K562 (cell line): Measurements from ENCODE around the gene CST9L. TPM values are rescaled to one million over a fixed set of nuclear protein-coding genes. Genes with fewer than 3 reads are reported as not detected.

ENCODE experiments used
- ATAC-seq: fragments of 200-7000 bp; cut with Tn5 transposase; 3 replicates; pipeline ENCODE4 v1.9.1; 2020; ENCODE audit warnings: moderate library complexity
- BruUV-seq: library from RNA; stranded (reverse); fragments of 400-500 nt; replicated peaks from 2 replicates; lab custom pipeline; 2021; lab: Mats Ljungman, UMichigan
- CTCF ChIA-PET: fragments of 300-600 bp; formaldehyde crosslinking; extraction: SDS; loops from one replicate; lab custom pipeline; 2021; ENCODE audit warnings: low intra/inter-chr PET ratio; lab: Yijun Ruan, JAX
- POLR2A ChIA-PET: fragments of 300-600, 350-650 bp; sonication (Branson Sonifier 250); formaldehyde crosslinking; extraction: SDS; loops from one replicate; lab custom pipeline; 2021; ENCODE audit warnings: antibody characterized with exemption, inconsistent platforms; lab: Yijun Ruan, JAX
- DNase-seq, 4 experiments: peaks; one replicate each; pipeline versions ENCODE4 v3.0.0 to v3.0.0-alpha.2; 2011 to 2018; ENCODE audit warnings: low spot score in 3 of 4, mixed read lengths in 3 of 4; ENCODE audit errors: extremely low read depth in 1 of 4
- FAIRE-seq: peaks from 2 replicates; lab custom pipeline; 2011; peaks lifted over from hg19 to GRCh38; lab: Jason Lieb, UNC
- H2AFZ ChIP-seq: 2 replicates; pipeline ENCODE4 v1.6.0; 2011; ENCODE audit warnings: low read depth, low read length, control low read depth, inconsistent platforms
- H3K27ac ChIP-seq: fragments of 200-600 bp; 3 replicates; pipeline ENCODE4 v1.8.0; 2011; ENCODE audit warnings: low read depth, mild to moderate bottlenecking, control low read depth, inconsistent platforms, low read length, moderate library complexity, mixed read lengths; ENCODE audit errors: extremely low read depth
- H3K27me3 ChIP-seq, 2 experiments: fragments of 300-600 bp in 1 of 2; 2 replicates in 1 of 2; 3 replicates in 1 of 2; pipeline versions ENCODE4 v1.6.0 to v1.8.0; 2011; ENCODE audit warnings: inconsistent platforms in 2 of 2, low read length in 2 of 2, mild to moderate bottlenecking in 1 of 2, mixed read lengths in 1 of 2, moderate library complexity in 1 of 2; ENCODE audit not compliant: control insufficient read depth in 2 of 2, insufficient read depth in 2 of 2
- H3K36me3 ChIP-seq: fragments of 300-600 bp; 3 replicates; pipeline ENCODE4 v1.8.0; 2011; ENCODE audit warnings: mild to moderate bottlenecking, low read length, inconsistent platforms; ENCODE audit not compliant: control insufficient read depth, insufficient read depth
- H3K4me1 ChIP-seq, 2 experiments: fragments of 200-600 bp in 1 of 2; replicated peaks in 1 of 2; 2 replicates in 1 of 2; 3 replicates in 1 of 2; pipeline versions ENCODE4 v1.5.1 to v1.8.0; 2011; ENCODE audit warnings: inconsistent platforms in 2 of 2, low read length in 2 of 2, mild to moderate bottlenecking in 1 of 2, mixed read lengths in 1 of 2, moderate library complexity in 1 of 2; ENCODE audit not compliant: control insufficient read depth in 2 of 2, insufficient read depth in 2 of 2
- H3K4me2 ChIP-seq: 2 replicates; pipeline ENCODE4 v1.6.1; 2011; ENCODE audit warnings: low read length, control low read depth, inconsistent platforms, mixed read lengths; ENCODE audit not compliant: insufficient read depth
- H3K4me3 ChIP-seq: fragments of 200-600 bp; sonication (generic), shearing (Covaris generic); 2 replicates; pipeline ENCODE4 v1.5.1; 2016; ENCODE audit warnings: control low read depth, inconsistent platforms
- H3K79me2 ChIP-seq: fragments of 200-600 bp; 3 replicates; pipeline ENCODE4 v1.8.0; 2011; ENCODE audit warnings: low read length, inconsistent platforms; ENCODE audit not compliant: control insufficient read depth, insufficient read depth
- H3K9ac ChIP-seq, 2 experiments: 2 replicates each; pipeline versions ENCODE4 v1.6.0 to v1.6.1; 2011; ENCODE audit warnings: low read depth in 2 of 2, low read length in 2 of 2, control low read depth in 1 of 2, inconsistent platforms in 1 of 2, mild to moderate bottlenecking in 1 of 2, mixed read lengths in 1 of 2; ENCODE audit not compliant: insufficient read depth in 1 of 2
- H3K9me1 ChIP-seq: one replicate; pipeline ENCODE4 v1.6.0; 2011; ENCODE audit warnings: inconsistent platforms, mild to moderate bottlenecking, low read length, moderate library complexity; ENCODE audit not compliant: control insufficient read depth, insufficient read depth
- H3K9me3 ChIP-seq: replicated peaks from 2 replicates; pipeline ENCODE4 v1.5.1; 2011; ENCODE audit warnings: low read depth, low read length, inconsistent platforms; ENCODE audit not compliant: control insufficient read depth, insufficient read depth
- H4K20me1 ChIP-seq: replicated peaks from 2 replicates; pipeline ENCODE4 v1.6.1; 2011; ENCODE audit warnings: low read length, inconsistent platforms, mixed read lengths; ENCODE audit not compliant: control insufficient read depth, insufficient read depth
- C11orf30 ChIP-seq: fragments of 450-650 bp; IDR thresholded peaks from 2 replicates; pipeline ENCODE4 v1.6.1; 2016; ENCODE audit warnings: low read depth, mild to moderate bottlenecking
- CBX2 ChIP-seq: fragments of 200-600 bp; sonication (generic); IDR thresholded peaks from one replicate; pipeline ENCODE4 v1.6.1; 2012; ENCODE audit warnings: mild to moderate bottlenecking, low read length, inconsistent platforms; ENCODE audit not compliant: insufficient read depth, poor library complexity, severe bottlenecking
- CHD7 ChIP-seq: fragments of 200-600 bp; sonication (generic); IDR thresholded peaks from one replicate; pipeline ENCODE4 v1.6.1; 2012; ENCODE audit warnings: mild to moderate bottlenecking, low read depth, low read length, inconsistent platforms
- HDAC3 ChIP-seq: fragments of 450-650 bp; IDR thresholded peaks from 2 replicates; pipeline ENCODE4 v1.6.1; 2018; ENCODE audit warnings: borderline replicate concordance, mild to moderate bottlenecking, moderate library complexity; ENCODE audit not compliant: partially characterized antibody
- KHSRP ChIP-seq: fragments of 450-650 bp; IDR thresholded peaks from 2 replicates; pipeline ENCODE4 v1.6.1; 2017
- POLR2AphosphoS2 ChIP-seq: IDR thresholded peaks from 2 replicates; pipeline ENCODE4 v1.6.1; 2012; ENCODE audit warnings: low read length, improper control_type of control experiment
- POLR2H ChIP-seq: IDR thresholded peaks from 2 replicates; pipeline ENCODE4 v1.6.1; 2016; ENCODE audit warnings: missing genetic modification characterization, low read depth, mild to moderate bottlenecking, control low read depth, missing compliant biosample characterization, moderate library complexity
- ZNF311 ChIP-seq: fragments of 250-450 bp; sonication (Bioruptor Pico); IDR thresholded peaks from 2 replicates; pipeline ENCODE4 v1.4.0; 2020; ENCODE audit warnings: mild to moderate bottlenecking, moderate library complexity
- ZNF76 ChIP-seq: fragments of 250-450 bp; sonication (Bioruptor Pico); IDR thresholded peaks from 2 replicates; pipeline ENCODE4 v1.4.0; 2020; ENCODE audit warnings: mild to moderate bottlenecking, moderate library complexity, borderline replicate concordance
- ZZZ3 ChIP-seq: fragments of 450-650 bp; IDR thresholded peaks from 2 replicates; pipeline ENCODE4 v1.6.1; 2016; ENCODE audit warnings: antibody characterized with exemption, mild to moderate bottlenecking, moderate library complexity
- WGBS: fragments of 100-300 bp; shearing (Covaris generic); methylation state at CpG from one replicate; pipeline ENCODE4 v1.1.6; 2016; ENCODE audit warnings: low coverage, mixed read lengths; ENCODE audit not compliant: insufficient coverage; ENCODE audit errors: missing lambda C conversion rate; 5-methylcytosine and 5-hydroxymethylcytosine counted together
- in situ Hi-C: fragments of 300-500 bp; cut with MboI; formaldehyde crosslinking; loops from 4 replicates; pipeline ENCODE4 v1.15.0; 2018; ENCODE audit warnings: inconsistent platforms, mixed read lengths
- intact Hi-C: fragments of 100-400 bp; cut with micrococcal nuclease; formaldehyde crosslinking; loops from 2 replicates; pipeline ENCODE4 v1.14.2; 2022
- polyA plus RNA-seq, 8 experiments: library from polyadenylated mRNA; depleted of rRNA in 4 of 8; stranded (reverse) in 5 of 8; unstranded in 3 of 8; fragments of >200 nt; fragmentation: Nextera tagmentation in 2 of 8; fragmentation: Illumina TruSeq in 1 of 8; extraction: Ambion mirVana in 2 of 8; extraction: Trizol in 1 of 8; gene quantifications; 2 replicates each; pipeline versions ENCODE4 v1.2.1 to v1.2.3, GENCODE V29; 2011 to 2014; ENCODE audit warnings: inconsistent platforms in 1 of 8, missing spikeins in 1 of 8
- total RNA-seq, 7 experiments: library from RNA; depleted of rRNA in 6 of 7; stranded (reverse); fragments of >200 nt in 6 of 7; fragmentation: Illumina TruSeq in 2 of 7; extraction: Trizol in 2 of 7; gene quantifications; 2 replicates each; pipeline versions ENCODE4 v1.2.1 to v1.2.3, GENCODE V29; 2011 to 2021; ENCODE audit warnings: low replicate concordance in 1 of 7

The CST9L gene
- total and polyA plus RNA-seq, 9 of the 15 experiments (the other 6 are each of a cell fraction or from before 2014, with no cell fraction given), result not detected

GRCh38 chr20:23604306-23604705 is 36.0 kb upstream of the CST9L start:
- no TSS peak for BruUV-seq
- no peak overlapping the region for H2AFZ ChIP-seq
- H4K20me1 ChIP-seq, result peaks cover 6% of the 10 kb centered on the region; the same call in 1 of the 2 replicates
- H3K9me1 ChIP-seq, result no peaks in the 10 kb centered on the region
- in situ Hi-C loops, result no loop called here
- no peak overlapping the region for H3K9ac ChIP-seq
- H3K36me3 ChIP-seq, result no peaks in the 10 kb centered on the region
- CTCF ChIA-PET, result no interaction called here
- DNase-seq (no peak), FAIRE-seq (no peak), ATAC-seq (no peak)
- peaks cover 0 to 4% of the 10 kb centered on the region in 2 experiments; a peak in 1 of 5 replicates for H3K27me3 ChIP-seq
- no peak overlapping the region for H3K4me2 ChIP-seq
- H3K4me1 ChIP-seq, result no peaks in the 10 kb centered on the region; a peak in 1 of 5 replicates
- POLR2A ChIA-PET, result no interaction called here
- no peaks in the 10 kb centered on the region for H3K79me2 ChIP-seq
- no peak overlapping the region for H3K4me3 ChIP-seq
- no peak overlapping the region for H3K27ac ChIP-seq
- H3K9me3 ChIP-seq, result no peaks in the 10 kb centered on the region
- intact Hi-C loops, result no loop called here
- 0% methylated on average over 1 of the region's 1 CpG for WGBS
- no peak for TF ChIP-seq CHD7
- no peak for TF ChIP-seq POLR2H (tag)
- no peak for TF ChIP-seq POLR2AphosphoS2
- no peak for TF ChIP-seq C11orf30
- TF ChIP-seq ZZZ3, result no peak
- TF ChIP-seq ZNF311 (CRISPR knock-in tag), result no peak
- TF ChIP-seq KHSRP, result no peak
- no peak for TF ChIP-seq CBX2
- TF ChIP-seq ZNF76 (CRISPR knock-in tag), result no peak
- no peak for TF ChIP-seq HDAC3
